ENCODE data around the gene AKAP6.

The AKAP6 gene

DNA sequence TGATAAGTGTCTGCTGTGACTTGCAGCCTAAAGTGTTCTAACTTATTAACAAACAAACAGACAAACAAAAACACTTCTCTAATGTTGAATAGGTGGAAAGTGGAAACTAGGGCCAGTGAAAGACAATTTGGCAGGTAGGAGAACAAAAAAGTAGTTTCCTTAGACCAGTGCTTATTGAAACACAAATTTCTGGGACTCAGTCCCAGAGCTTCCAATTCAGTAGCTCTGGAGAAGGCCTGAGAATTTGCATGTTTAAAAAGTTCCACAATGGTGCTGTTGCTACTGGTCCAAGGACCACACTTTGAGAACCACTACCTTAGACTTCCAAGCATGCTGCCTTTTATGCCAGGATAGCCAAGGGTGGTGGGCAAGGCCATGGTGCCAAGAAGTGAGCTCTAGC is 67.8 kb downstream of the AKAP6 start:
- H3K27me3 ChIP-seq (replicated peaks; ENCODE audit: control insufficient read depth, insufficient read depth, low read length) = no peaks in the 10 kb centered on the region

DNA sequence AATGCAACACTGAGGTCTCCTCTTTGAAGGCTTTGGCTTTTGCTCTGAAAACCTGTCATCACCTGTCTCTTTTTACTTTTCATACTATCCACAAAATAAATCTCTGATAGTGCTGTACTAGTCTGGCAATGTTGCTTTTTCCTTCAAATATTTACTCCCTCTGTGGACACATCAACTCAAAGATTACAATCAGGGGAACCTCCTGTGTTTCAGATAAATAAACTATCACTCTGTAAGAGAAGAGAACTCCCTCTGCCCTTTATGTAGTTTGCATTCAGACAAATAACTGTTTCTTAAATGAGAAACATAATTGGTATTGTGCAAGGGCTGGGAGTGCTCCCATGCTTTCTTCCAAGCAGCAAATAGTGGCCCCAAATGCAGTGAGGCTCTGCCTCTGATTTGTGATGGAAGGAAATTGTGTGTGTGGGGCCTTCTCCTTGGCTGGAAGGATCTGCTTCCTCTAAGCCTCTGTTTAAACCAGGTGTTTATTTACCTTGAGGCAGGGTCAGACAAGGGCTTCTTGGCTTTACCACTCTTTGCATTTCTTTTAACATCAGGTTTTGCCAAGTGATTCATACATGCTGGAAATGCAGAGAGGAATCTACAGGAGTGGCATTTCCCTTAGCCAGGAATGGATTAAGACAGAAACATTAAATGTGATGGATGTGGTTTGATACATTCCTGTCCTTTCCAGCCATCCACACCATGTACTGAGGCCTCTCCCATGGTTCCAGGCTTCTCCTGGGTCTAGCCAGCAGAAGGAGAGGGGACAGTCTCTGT is 69.0 kb downstream of the AKAP6 start:
- Histone ChIP-seq H3K4me1 (ENCODE audit: control insufficient read depth, insufficient read depth, low read length) (peaks cover 15% of the 10 kb centered on the region), H3K9ac (ENCODE audit: low read length) (no peak overlapping the region), H3K36me3 (ENCODE audit: control insufficient read depth, insufficient read depth, low read length, severe bottlenecking) (no peaks in the 10 kb centered on the region), H3K9me3 (ENCODE audit: control insufficient read depth, low read length) (no peaks in the 10 kb centered on the region), H3K4me3 (ENCODE audit: low read length) (no peak overlapping the region), H3K27me3 (replicated peaks; ENCODE audit: control insufficient read depth, insufficient read depth, low read length) (no peaks in the 10 kb centered on the region)
- DNase-seq (ENCODE audit: low read depth) = peak; percentile 83

More for the DNA sequence above, 67.8 kb downstream of the AKAP6 start:
- Histone ChIP-seq H3K4me1 (ENCODE audit: control insufficient read depth, insufficient read depth, low read length) (peaks cover 15% of the 10 kb centered on the region), H3K9ac (ENCODE audit: low read length) (no peak overlapping the region), H3K9me3 (ENCODE audit: control insufficient read depth, low read length) (peaks cover 8% of the 10 kb centered on the region), H3K36me3 (ENCODE audit: control insufficient read depth, insufficient read depth, low read length, severe bottlenecking) (no peaks in the 10 kb centered on the region), H3K4me3 (ENCODE audit: low read length) (no peak overlapping the region)
- DNase-seq (ENCODE audit: low read depth) = no peak

DNA sequence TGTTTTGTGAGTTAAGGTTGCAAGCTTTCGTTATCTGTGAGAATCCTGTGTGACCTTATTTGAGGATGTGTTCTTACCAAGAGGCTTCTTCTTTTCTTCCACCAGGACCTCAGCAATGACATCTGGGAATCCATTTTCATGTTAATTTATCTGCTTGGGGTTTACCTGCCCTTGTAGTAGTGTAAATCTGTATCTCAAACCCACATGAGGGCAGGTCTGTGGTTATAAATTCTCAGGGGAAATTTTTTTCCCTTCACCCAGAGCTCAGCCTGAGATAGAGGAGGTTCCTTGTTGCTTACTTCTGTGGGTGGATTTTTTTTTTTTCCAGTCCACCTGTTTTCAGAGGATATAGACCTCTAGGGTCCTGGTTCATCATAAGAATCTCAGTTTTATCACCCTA is 70.8 kb downstream of the AKAP6 start:
- no peaks in the 10 kb centered on the region for H3K27me3 ChIP-seq (replicated peaks; ENCODE audit: control insufficient read depth, insufficient read depth, low read length)
- H3K9ac ChIP-seq (ENCODE audit: low read length) = no peak overlapping the region
- DNase-seq (ENCODE audit: low read depth) = no peak
- H3K4me1 ChIP-seq (ENCODE audit: control insufficient read depth, insufficient read depth, low read length) = peaks cover 17% of the 10 kb centered on the region
- no peak overlapping the region for H3K4me3 ChIP-seq (ENCODE audit: low read length)
- H3K36me3 ChIP-seq (ENCODE audit: control insufficient read depth, insufficient read depth, low read length, severe bottlenecking) = no peaks in the 10 kb centered on the region
- no peaks in the 10 kb centered on the region for H3K9me3 ChIP-seq (ENCODE audit: control insufficient read depth, low read length)

DNA sequence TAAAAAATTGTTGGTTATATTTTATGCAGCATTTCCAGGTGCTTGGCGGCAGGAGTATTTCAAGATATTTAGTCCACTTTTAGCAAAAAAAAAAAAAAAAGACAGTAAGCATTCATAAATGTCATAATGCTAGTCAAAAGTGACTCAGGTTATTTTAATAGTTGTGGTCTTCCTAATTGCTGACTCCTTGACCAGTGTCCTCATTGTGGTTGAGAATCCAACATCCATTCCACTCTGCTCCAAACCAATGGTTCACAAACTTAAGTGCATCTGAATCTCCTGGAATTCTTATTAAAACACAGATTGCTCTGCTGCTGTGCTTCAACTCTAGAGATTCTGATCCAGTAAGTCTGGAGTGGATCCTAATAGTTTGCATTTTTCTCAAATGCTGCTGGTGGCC is 71.4 kb downstream of the AKAP6 start:
- H3K4me3 ChIP-seq (ENCODE audit: low read length) = no peak overlapping the region
- DNase-seq (ENCODE audit: low read depth) = no peak
- no peaks in the 10 kb centered on the region for H3K36me3 ChIP-seq (ENCODE audit: control insufficient read depth, insufficient read depth, low read length, severe bottlenecking)
- H3K27me3 ChIP-seq (replicated peaks; ENCODE audit: control insufficient read depth, insufficient read depth, low read length) = no peaks in the 10 kb centered on the region
- H3K9me3 ChIP-seq (ENCODE audit: control insufficient read depth, low read length) = no peaks in the 10 kb centered on the region
- H3K9ac ChIP-seq (ENCODE audit: low read length) = no peak overlapping the region
- H3K4me1 ChIP-seq (ENCODE audit: control insufficient read depth, insufficient read depth, low read length) = peaks cover 20% of the 10 kb centered on the region

DNA sequence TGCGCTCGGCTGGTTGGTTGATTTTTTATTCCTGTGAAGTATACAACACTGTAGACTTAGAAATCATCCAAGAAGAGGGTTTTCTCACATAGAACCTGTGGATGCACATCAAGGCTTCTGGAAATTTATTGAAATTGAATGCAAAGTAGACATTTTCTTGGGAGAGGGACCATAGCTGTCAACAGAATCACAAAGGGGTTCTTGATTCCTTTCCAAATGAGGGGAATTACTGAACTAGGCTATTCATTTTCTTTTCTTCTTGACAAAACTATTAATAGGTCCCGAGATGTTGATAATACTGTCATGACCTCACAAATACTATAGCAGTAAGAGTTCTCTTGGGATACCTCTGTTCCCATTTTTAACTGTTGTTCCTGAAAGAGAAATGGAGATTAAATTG is 73.9 kb downstream of the AKAP6 start:
- no peak overlapping the region for H3K9ac ChIP-seq (ENCODE audit: low read length)
- no peaks in the 10 kb centered on the region for H3K27me3 ChIP-seq (replicated peaks; ENCODE audit: control insufficient read depth, insufficient read depth, low read length)
- peaks cover 17% of the 10 kb centered on the region for H3K4me1 ChIP-seq (ENCODE audit: control insufficient read depth, insufficient read depth, low read length)
- H3K36me3 ChIP-seq (ENCODE audit: control insufficient read depth, insufficient read depth, low read length, severe bottlenecking) = no peaks in the 10 kb centered on the region
- no peak overlapping the region for H3K4me3 ChIP-seq (ENCODE audit: low read length)
- H3K9me3 ChIP-seq (ENCODE audit: control insufficient read depth, low read length) = no peaks in the 10 kb centered on the region
- no peak for DNase-seq (ENCODE audit: low read depth)

DNA sequence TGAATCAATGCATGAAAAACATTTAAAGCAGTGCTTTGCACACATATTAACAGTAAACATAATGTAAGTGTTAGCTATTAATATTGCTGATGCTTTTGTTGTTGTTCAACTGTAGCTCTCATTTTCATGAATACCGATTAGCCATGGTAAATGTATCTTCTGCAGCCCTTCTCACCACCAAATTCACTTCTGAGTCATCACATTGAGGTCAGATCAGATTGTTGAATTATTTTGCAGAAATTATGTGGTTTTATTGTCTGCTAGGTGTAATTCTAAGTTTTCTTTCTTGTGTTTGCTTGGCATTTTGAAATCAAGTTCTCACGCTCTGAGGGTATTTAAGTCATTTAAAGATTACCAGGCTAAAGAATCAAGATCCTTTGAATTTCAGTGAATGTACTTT is 74.6 kb downstream of the AKAP6 start:
- no peak for DNase-seq (ENCODE audit: low read depth)
- Histone ChIP-seq H3K9me3 (ENCODE audit: control insufficient read depth, low read length) (no peaks in the 10 kb centered on the region), H3K27me3 (replicated peaks; ENCODE audit: control insufficient read depth, insufficient read depth, low read length) (no peaks in the 10 kb centered on the region), H3K4me3 (ENCODE audit: low read length) (no peak overlapping the region), H3K4me1 (ENCODE audit: control insufficient read depth, insufficient read depth, low read length) (peaks cover 11% of the 10 kb centered on the region), H3K9ac (ENCODE audit: low read length) (no peak overlapping the region), H3K36me3 (ENCODE audit: control insufficient read depth, insufficient read depth, low read length, severe bottlenecking) (no peaks in the 10 kb centered on the region)

DNA sequence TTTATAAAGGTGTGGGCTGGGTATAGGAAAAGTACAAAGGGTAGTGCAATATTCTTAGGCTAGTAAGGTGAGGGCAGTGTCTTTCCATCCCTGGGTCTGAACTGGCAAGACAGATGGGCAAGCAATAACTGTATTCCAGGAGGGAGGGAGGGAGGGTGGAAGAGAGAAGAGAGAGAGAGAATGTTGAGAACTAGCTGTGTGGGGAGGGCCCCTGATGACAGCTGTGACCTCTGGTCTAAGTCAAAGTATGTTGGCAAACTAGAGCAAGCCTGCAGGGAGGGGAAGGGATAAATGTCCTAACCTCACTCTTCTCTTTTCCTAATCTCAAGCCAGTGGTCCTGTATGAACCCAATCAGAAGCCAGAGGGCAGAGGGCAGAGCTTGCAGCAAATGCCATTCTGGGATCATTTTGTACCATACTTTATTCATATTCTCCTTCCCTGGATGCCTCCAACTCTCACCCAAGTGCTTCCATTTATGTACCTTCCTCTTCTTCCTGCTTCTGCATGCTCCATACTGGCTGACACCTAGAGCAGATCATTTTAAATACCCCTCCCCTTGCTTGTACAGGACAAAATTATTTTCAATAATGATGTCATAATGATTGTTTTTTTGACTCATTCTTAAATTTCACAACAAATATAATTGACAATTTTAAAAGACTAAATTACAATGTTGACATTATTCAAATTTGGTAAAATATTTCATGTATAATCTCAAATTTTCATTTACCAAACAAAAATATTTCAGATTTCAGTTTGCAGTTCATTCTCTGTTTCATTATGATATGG is 75.9 kb downstream of the AKAP6 start:
- no peak overlapping the region for H3K9ac ChIP-seq (ENCODE audit: low read length)
- H3K4me3 ChIP-seq (ENCODE audit: low read length) = no peak overlapping the region
- no peak for DNase-seq (ENCODE audit: low read depth)
- no peaks in the 10 kb centered on the region for H3K9me3 ChIP-seq (ENCODE audit: control insufficient read depth, low read length)
- no peaks in the 10 kb centered on the region for H3K27me3 ChIP-seq (replicated peaks; ENCODE audit: control insufficient read depth, insufficient read depth, low read length)
- peaks cover 11% of the 10 kb centered on the region for H3K4me1 ChIP-seq (ENCODE audit: control insufficient read depth, insufficient read depth, low read length)
- no peaks in the 10 kb centered on the region for H3K36me3 ChIP-seq (ENCODE audit: control insufficient read depth, insufficient read depth, low read length, severe bottlenecking)

DNA sequence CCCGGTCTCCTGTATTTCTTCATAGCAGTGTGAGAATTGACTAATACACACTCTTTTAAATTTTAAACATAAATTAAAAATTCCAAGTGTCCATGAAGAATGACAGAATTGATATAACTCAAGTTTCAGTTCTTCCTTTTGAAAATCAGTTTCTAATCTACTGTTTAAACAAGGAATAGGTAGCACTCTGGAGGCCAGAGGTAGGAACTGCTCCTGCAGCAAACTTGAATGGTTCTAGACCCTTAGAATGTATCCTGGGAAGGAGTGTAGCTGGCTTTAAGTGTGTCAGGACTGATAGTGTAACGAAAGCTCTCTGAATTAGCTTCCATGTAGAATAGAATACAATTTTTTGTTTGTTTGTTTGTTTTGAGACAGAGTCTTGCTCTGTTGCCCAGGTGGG is 76.8 kb downstream of the AKAP6 start:
- H3K9me3 ChIP-seq (ENCODE audit: control insufficient read depth, low read length) = no peaks in the 10 kb centered on the region
- H3K27me3 ChIP-seq (replicated peaks; ENCODE audit: control insufficient read depth, insufficient read depth, low read length) = no peaks in the 10 kb centered on the region
- DNase-seq (ENCODE audit: low read depth) = no peak
- no peak overlapping the region for H3K4me3 ChIP-seq (ENCODE audit: low read length)
- H3K4me1 ChIP-seq (ENCODE audit: control insufficient read depth, insufficient read depth, low read length) = peaks cover 9% of the 10 kb centered on the region
- no peak overlapping the region for H3K9ac ChIP-seq (ENCODE audit: low read length)
- H3K36me3 ChIP-seq (ENCODE audit: control insufficient read depth, insufficient read depth, low read length, severe bottlenecking) = no peaks in the 10 kb centered on the region

DNA sequence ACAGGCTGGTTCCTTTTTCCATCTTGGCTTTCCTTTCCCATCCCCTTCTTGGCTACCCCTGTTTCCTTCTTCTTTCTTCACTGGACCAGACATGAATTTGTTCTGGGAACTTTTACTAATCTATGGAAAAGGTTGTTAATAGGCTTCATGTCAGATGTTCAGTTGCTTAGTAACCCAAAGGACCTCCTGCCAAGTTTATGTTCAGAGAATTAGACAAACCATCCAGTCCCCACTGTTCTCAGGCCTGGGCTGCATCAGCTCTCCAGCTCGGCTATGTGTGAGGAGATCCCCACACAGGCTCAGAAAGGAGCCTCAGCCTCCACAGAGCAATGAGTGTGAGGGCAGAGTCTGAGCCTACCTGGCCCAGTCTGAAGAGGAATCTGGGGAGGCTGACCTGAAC is 78.0 kb downstream of the AKAP6 start:
- DNase-seq (ENCODE audit: low read depth) = no peak
- no peak overlapping the region for H3K9ac ChIP-seq (ENCODE audit: low read length)
- peaks cover 8% of the 10 kb centered on the region for H3K4me1 ChIP-seq (ENCODE audit: control insufficient read depth, insufficient read depth, low read length)
- H3K36me3 ChIP-seq (ENCODE audit: control insufficient read depth, insufficient read depth, low read length, severe bottlenecking) = no peaks in the 10 kb centered on the region
- H3K9me3 ChIP-seq (ENCODE audit: control insufficient read depth, low read length) = no peaks in the 10 kb centered on the region
- no peaks in the 10 kb centered on the region for H3K27me3 ChIP-seq (replicated peaks; ENCODE audit: control insufficient read depth, insufficient read depth, low read length)
- no peak overlapping the region for H3K4me3 ChIP-seq (ENCODE audit: low read length)

DNA sequence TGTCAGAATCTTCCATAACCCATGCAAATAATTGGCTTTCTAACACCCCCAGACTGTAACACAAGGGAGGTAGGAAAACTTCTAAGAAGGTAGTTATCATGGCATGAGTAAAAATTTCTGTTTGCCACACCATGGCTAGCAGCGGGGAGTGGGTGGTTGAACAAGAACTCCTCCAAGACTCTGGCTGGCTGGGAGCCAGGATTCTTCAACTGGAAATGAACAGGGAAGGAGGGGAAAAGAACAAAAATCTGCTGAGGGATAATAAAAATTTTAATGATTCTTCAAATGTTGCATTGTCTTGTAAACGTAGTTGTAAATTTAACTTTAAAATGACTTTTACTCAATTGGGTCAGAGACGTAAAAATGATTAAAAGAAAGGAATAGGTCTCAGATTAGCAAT is 78.9 kb downstream of the AKAP6 start:
- no peak for DNase-seq (ENCODE audit: low read depth)
- H3K4me3 ChIP-seq (ENCODE audit: low read length) = no peak overlapping the region
- no peaks in the 10 kb centered on the region for H3K27me3 ChIP-seq (replicated peaks; ENCODE audit: control insufficient read depth, insufficient read depth, low read length)
- H3K36me3 ChIP-seq (ENCODE audit: control insufficient read depth, insufficient read depth, low read length, severe bottlenecking) = no peaks in the 10 kb centered on the region
- no peaks in the 10 kb centered on the region for H3K9me3 ChIP-seq (ENCODE audit: control insufficient read depth, low read length)
- no peak overlapping the region for H3K9ac ChIP-seq (ENCODE audit: low read length)
- H3K4me1 ChIP-seq (ENCODE audit: control insufficient read depth, insufficient read depth, low read length) = peaks cover 8% of the 10 kb centered on the region

DNA sequence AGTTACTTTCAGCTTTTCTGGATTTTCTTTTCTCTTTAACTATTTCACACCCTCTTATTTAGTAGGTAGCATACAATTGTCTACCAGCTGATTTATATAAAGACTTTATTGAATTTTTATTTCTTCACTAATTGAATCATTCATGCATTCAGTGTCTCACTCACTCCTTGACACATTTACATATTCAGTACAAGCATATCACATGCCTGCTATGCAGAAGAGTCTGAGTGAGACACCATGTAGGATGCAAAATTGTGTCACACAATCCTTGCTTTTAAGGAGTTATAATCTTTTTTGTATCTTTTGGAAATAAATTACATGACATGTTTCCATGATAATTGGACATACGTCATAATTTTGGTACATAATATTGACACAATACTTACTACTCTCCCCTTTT is 83.0 kb downstream of the AKAP6 start:
- no peaks in the 10 kb centered on the region for H3K4me1 ChIP-seq (ENCODE audit: control insufficient read depth, insufficient read depth, low read length)
- no peaks in the 10 kb centered on the region for H3K27me3 ChIP-seq (replicated peaks; ENCODE audit: control insufficient read depth, insufficient read depth, low read length)
- no peaks in the 10 kb centered on the region for H3K9me3 ChIP-seq (ENCODE audit: control insufficient read depth, low read length)
- H3K9ac ChIP-seq (ENCODE audit: low read length) = no peak overlapping the region
- H3K36me3 ChIP-seq (ENCODE audit: control insufficient read depth, insufficient read depth, low read length, severe bottlenecking) = no peaks in the 10 kb centered on the region
- H3K4me3 ChIP-seq (ENCODE audit: low read length) = no peak overlapping the region
- no peak for DNase-seq (ENCODE audit: low read depth)

All from adipocyte (in vitro differentiated cells).